ENCODE results near the gene PLEKHG4B.

The PLEKHG4B gene

DNA sequence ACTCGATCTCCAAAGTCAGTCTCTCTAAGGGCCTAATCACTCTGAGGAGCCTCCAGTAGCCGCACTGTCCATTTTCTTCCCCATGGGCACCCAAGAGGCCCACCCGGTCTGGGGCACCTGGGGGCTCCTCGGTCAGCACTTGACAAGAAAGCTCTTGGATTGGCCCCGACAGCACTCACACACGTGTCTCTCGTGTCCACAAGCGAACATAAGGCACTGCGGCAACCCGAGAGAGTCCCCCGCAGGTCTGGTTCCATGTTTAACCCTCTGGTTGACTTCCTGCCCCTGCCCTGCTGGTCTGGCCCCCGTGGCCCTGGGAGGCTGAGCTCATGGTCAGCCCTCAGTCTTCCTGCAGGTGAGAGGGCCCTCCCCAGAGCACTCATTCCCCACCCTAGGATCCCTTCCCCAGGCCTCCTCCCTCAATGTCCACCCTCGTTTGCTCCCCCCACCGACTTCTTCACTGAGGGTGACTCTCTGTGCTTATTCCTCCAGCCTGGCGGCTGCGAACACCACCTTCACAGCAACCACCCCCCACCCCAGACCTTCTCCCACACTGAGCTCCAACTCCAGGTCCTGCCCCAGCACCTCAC is 83.0 kb downstream of the PLEKHG4B start:
- Histone ChIP-seq H3K4me1 (ENCODE audit: low read length) (no peaks in the 10 kb centered on the region), H3K9me3 (ENCODE audit: insufficient read depth, low read length) (no peaks in the 10 kb centered on the region), H4K20me1 (ENCODE audit: insufficient read depth, low read length) (no peaks in the 10 kb centered on the region), H3K9ac (ENCODE audit: low read length) (no peak overlapping the region), H3K27ac (ENCODE audit: low read length) (no peak overlapping the region), H3K79me2 (ENCODE audit: low read length) (no peaks in the 10 kb centered on the region), H2AFZ (ENCODE audit: low read depth, low read length) (no peak overlapping the region), H3K4me2 (ENCODE audit: low read length) (no peak overlapping the region), H3K4me3 (ENCODE audit: low read length) (no peak overlapping the region), H3K27me3 (ENCODE audit: low read depth, low read length) (no peaks in the 10 kb centered on the region), H3K36me3 (replicated peaks; ENCODE audit: low read depth, low read length) (no peaks in the 10 kb centered on the region)
- TF ChIP-seq EZH2phosphoT487 (IDR thresholded peaks at IDR 0.05; ENCODE audit: low read depth), result no peak
- TF ChIP-seq, protein P1, sequence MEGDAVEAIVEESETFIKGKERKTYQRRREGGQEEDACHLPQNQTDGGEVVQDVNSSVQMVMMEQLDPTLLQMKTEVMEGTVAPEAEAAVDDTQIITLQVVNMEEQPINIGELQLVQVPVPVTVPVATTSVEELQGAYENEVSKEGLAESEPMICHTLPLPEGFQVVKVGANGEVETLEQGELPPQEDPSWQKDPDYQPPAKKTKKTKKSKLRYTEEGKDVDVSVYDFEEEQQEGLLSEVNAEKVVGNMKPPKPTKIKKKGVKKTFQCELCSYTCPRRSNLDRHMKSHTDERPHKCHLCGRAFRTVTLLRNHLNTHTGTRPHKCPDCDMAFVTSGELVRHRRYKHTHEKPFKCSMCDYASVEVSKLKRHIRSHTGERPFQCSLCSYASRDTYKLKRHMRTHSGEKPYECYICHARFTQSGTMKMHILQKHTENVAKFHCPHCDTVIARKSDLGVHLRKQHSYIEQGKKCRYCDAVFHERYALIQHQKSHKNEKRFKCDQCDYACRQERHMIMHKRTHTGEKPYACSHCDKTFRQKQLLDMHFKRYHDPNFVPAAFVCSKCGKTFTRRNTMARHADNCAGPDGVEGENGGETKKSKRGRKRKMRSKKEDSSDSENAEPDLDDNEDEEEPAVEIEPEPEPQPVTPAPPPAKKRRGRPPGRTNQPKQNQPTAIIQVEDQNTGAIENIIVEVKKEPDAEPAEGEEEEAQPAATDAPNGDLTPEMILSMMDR (IDR thresholded peaks at IDR 0.05; ENCODE audit: low read depth, low read length), result no peak

DNA sequence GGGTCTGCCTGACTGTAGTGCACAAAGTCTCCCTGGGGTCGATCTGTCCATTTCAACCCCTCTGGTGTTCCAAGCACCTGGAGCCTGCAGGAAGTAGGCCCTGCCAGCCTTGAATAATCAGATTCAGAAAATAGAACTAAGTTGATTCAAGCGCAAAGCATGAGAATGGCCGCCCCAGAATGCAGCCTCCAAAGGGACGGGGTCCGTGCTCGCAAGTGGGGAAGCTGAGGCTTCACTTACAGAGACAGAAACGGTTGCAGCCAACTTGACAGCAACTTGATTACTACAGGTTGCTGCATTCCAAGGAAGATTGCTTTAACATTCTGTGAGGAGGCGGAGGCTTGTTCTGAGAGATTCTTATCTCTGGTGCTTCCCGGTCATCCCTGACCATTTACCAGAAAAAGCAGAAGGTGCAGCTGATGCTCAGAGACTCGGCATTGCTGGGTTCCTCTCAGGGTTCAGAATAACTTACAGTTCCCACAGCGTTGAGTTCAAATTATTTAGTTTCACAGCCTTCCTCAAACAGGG is 84.4 kb downstream of the PLEKHG4B start:
- no peak overlapping the region for H3K4me3 ChIP-seq (ENCODE audit: low read length)
- H3K4me1 ChIP-seq (ENCODE audit: low read length), result no peaks in the 10 kb centered on the region
- H3K27ac ChIP-seq (ENCODE audit: low read length), result no peak overlapping the region
- no peaks in the 10 kb centered on the region for H3K36me3 ChIP-seq (replicated peaks; ENCODE audit: low read depth, low read length)
- TF ChIP-seq, protein P1 (IDR thresholded peaks at IDR 0.05; ENCODE audit: low read depth, low read length), result no peak
- TF ChIP-seq EZH2phosphoT487 (IDR thresholded peaks at IDR 0.05; ENCODE audit: low read depth), result no peak
- H3K79me2 ChIP-seq (ENCODE audit: low read length), result no peaks in the 10 kb centered on the region
- no peaks in the 10 kb centered on the region for H3K27me3 ChIP-seq (ENCODE audit: low read depth, low read length)
- H3K9me3 ChIP-seq (ENCODE audit: insufficient read depth, low read length), result no peaks in the 10 kb centered on the region
- H3K9ac ChIP-seq (ENCODE audit: low read length), result no peak overlapping the region
- no peaks in the 10 kb centered on the region for H4K20me1 ChIP-seq (ENCODE audit: insufficient read depth, low read length)
- no peak overlapping the region for H2AFZ ChIP-seq (ENCODE audit: low read depth, low read length)
- no peak overlapping the region for H3K4me2 ChIP-seq (ENCODE audit: low read length)

DNA sequence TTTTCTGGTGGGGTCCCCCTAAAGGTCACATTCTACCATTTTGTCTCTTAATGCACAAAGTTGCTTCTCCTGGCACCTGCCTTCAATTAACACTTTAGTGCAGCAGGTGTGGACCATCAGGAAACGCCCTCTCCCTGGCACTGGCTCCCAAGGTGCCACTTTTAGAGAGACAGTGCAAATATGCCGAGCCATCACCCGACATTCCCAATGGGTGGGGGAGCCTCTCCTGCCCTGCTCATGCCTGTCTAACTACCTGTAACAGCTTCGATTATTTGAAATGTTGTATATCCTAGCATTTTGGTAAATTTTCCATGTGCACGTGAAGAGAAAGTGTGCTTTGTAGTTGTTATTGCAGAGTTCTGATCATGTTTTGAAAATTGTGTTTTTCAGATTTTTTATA is 86.1 kb downstream of the PLEKHG4B start:
- Histone ChIP-seq H3K4me2 (ENCODE audit: low read length) (no peak overlapping the region), H3K27me3 (ENCODE audit: low read depth, low read length) (no peaks in the 10 kb centered on the region), H3K36me3 (replicated peaks; ENCODE audit: low read depth, low read length) (no peaks in the 10 kb centered on the region), H3K4me1 (ENCODE audit: low read length) (no peaks in the 10 kb centered on the region), H2AFZ (ENCODE audit: low read depth, low read length) (no peak overlapping the region), H4K20me1 (ENCODE audit: insufficient read depth, low read length) (no peaks in the 10 kb centered on the region), H3K27ac (ENCODE audit: low read length) (no peak overlapping the region), H3K79me2 (ENCODE audit: low read length) (no peaks in the 10 kb centered on the region), H3K9ac (ENCODE audit: low read length) (no peak overlapping the region), H3K4me3 (ENCODE audit: low read length) (no peak overlapping the region), H3K9me3 (ENCODE audit: insufficient read depth, low read length) (no peaks in the 10 kb centered on the region)
- TF ChIP-seq, protein P1 (IDR thresholded peaks at IDR 0.05; ENCODE audit: low read depth, low read length), result no peak
- TF ChIP-seq EZH2phosphoT487 (IDR thresholded peaks at IDR 0.05; ENCODE audit: low read depth), result no peak

DNA sequence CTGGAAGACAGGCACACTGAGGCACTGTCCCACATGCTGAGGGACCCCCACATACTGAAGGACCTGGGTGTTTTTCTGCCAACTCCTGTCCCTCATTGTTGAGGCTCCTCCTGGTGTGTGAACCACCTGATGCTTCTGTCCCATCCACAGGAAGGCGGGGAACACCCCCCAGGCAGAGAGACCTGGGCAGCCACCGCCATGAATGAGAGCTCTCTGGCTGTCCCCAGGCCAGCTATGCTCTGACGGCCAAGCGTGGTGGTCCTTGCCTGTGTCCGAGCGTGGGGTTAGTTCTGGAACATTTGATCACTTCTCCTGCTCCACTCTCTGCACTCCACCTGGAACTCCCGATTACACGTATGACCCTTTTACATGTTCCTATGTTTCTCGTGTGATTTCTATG is 87.4 kb downstream of the PLEKHG4B start:
- Histone ChIP-seq H3K79me2 (ENCODE audit: low read length) (no peaks in the 10 kb centered on the region), H3K36me3 (replicated peaks; ENCODE audit: low read depth, low read length) (no peaks in the 10 kb centered on the region), H3K9ac (ENCODE audit: low read length) (no peak overlapping the region), H3K27me3 (ENCODE audit: low read depth, low read length) (no peaks in the 10 kb centered on the region), H4K20me1 (ENCODE audit: insufficient read depth, low read length) (no peaks in the 10 kb centered on the region), H2AFZ (ENCODE audit: low read depth, low read length) (no peak overlapping the region), H3K9me3 (ENCODE audit: insufficient read depth, low read length) (no peaks in the 10 kb centered on the region), H3K4me2 (ENCODE audit: low read length) (no peak overlapping the region), H3K4me1 (ENCODE audit: low read length) (no peaks in the 10 kb centered on the region), H3K27ac (ENCODE audit: low read length) (no peak overlapping the region), H3K4me3 (ENCODE audit: low read length) (no peak overlapping the region)
- no peak for TF ChIP-seq EZH2phosphoT487 (IDR thresholded peaks at IDR 0.05; ENCODE audit: low read depth)
- TF ChIP-seq, protein P1 (IDR thresholded peaks at IDR 0.05; ENCODE audit: low read depth, low read length), result no peak

All from OCI-LY3 (cell line).